RWPE2 (cell line): ENCODE measurements around the gene ASCL5.
"Not testable (repeated sequence)": the region's sequence is repeated elsewhere in the genome, so short reads cannot be mapped to it uniquely, and the experiment has no call there.

Source experiments
- ATAC-seq: fragments of 200-7000 bp; cut with Tn5 transposase; 3 replicates; pipeline ENCODE4 v1.9.1; 2021; ENCODE audit warnings: low read depth
- DNase-seq: peaks from one replicate; pipeline ENCODE4 v3.0.0-alpha.2; 2020; ENCODE audit warnings: low spot score
- H3K27ac ChIP-seq: fragments of 450-650 bp; 2 replicates; pipeline ENCODE4 v1.5.1; 2017; ENCODE audit warnings: mild to moderate bottlenecking; ENCODE audit not compliant: poor library complexity, severe bottlenecking
- H3K27me3 ChIP-seq: fragments of 250-450 bp; sonication (Bioruptor Pico); 2 replicates; pipeline ENCODE4 v1.5.1; 2021; ENCODE audit warnings: mild to moderate bottlenecking, moderate library complexity; ENCODE audit not compliant: insufficient read depth, poor library complexity, severe bottlenecking
- H3K36me3 ChIP-seq: fragments of 250-450 bp; sonication (Bioruptor Pico); 2 replicates; pipeline ENCODE4 v1.5.1; 2020; ENCODE audit warnings: low read depth, mild to moderate bottlenecking, moderate library complexity
- H3K4me1 ChIP-seq: fragments of 250-450 bp; sonication (Bioruptor Pico); 2 replicates; pipeline ENCODE4 v1.5.1; 2021; ENCODE audit warnings: mild to moderate bottlenecking, moderate library complexity; ENCODE audit not compliant: insufficient read depth, poor library complexity, severe bottlenecking
- H3K4me3 ChIP-seq: fragments of 250-450 bp; sonication (Bioruptor Pico); 2 replicates; pipeline ENCODE4 v1.5.1; 2021; ENCODE audit warnings: mild to moderate bottlenecking, moderate library complexity; ENCODE audit not compliant: severe bottlenecking
- H3K9me3 ChIP-seq: fragments of 250-450 bp; sonication (Bioruptor Pico); 2 replicates; pipeline ENCODE4 v1.5.1; 2021; ENCODE audit warnings: mild to moderate bottlenecking, moderate library complexity; ENCODE audit not compliant: severe bottlenecking
- TF ChIP-seq, protein P1 (sequence below): fragments of 450-650 bp; IDR thresholded peaks from one replicate; pipeline ENCODE4 v1.5.1; 2017; ENCODE audit warnings: mild to moderate bottlenecking, moderate library complexity; ENCODE audit not compliant: poor library complexity, severe bottlenecking

ASCL5 gene

GRCh38 chr1:201169203-201169602 is 42.2 kb upstream of the ASCL5 start:
- no peak overlapping the region for H3K27ac ChIP-seq
- DNase-seq (no peak), ATAC-seq (no peak)
- no peaks in the 10 kb centered on the region for H3K36me3 ChIP-seq
- peaks cover 14% of the 10 kb centered on the region for H3K4me1 ChIP-seq
- TF ChIP-seq, protein P1, sequence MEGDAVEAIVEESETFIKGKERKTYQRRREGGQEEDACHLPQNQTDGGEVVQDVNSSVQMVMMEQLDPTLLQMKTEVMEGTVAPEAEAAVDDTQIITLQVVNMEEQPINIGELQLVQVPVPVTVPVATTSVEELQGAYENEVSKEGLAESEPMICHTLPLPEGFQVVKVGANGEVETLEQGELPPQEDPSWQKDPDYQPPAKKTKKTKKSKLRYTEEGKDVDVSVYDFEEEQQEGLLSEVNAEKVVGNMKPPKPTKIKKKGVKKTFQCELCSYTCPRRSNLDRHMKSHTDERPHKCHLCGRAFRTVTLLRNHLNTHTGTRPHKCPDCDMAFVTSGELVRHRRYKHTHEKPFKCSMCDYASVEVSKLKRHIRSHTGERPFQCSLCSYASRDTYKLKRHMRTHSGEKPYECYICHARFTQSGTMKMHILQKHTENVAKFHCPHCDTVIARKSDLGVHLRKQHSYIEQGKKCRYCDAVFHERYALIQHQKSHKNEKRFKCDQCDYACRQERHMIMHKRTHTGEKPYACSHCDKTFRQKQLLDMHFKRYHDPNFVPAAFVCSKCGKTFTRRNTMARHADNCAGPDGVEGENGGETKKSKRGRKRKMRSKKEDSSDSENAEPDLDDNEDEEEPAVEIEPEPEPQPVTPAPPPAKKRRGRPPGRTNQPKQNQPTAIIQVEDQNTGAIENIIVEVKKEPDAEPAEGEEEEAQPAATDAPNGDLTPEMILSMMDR, result no peak
- H3K27me3 ChIP-seq, result no peaks in the 10 kb centered on the region
- H3K9me3 ChIP-seq, result no peaks in the 10 kb centered on the region
- no peak overlapping the region for H3K4me3 ChIP-seq

DNA sequence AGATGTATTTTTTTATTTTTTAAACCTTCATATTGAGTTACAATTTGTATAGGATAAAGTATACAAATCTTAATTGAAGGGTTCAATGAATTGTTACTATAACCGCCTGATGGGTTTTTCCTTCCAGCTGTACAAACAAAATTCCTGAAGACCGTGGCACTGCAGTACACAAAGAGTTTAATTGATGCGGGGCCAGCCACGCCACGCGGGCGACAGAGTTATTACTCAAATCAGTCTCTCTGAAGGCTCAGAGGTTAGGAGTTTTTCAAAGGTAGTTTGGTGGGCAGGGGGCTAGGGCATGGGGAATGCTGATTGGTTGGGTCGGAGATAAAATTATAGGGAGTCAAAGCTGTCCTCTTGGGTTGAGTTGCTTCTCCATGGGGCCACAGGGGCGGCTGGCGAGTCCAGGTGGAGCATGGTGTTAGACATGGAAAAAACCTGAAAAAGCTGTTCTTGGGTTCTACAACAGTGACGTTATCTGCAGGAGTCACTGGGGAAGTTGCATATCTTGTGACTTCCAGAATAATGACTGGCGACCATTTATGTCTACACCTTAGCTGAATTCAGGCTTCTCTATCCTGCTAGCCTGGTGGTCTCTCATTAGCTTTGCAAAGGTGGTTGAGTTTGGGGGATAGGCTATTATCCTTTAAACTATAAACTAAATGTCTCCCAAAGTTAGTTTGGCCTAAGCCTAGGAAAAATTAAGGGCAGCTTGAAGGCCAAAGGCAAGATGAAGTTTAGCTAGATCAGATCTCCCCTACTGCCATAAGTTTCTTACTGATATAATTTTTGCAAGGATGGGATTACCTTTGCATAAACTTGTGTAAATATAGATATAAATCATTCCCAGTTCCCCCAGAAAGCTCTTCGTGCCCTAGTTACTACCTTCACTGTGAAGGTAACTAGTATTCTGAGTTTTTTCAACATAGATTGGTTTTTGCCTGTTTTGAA is 40.3 kb upstream of the ASCL5 start:
- Histone ChIP-seq H3K4me3 (no peak overlapping the region), H3K27ac (no peak overlapping the region), H3K36me3 (no peaks in the 10 kb centered on the region), H3K4me1 (peaks cover 7% of the 10 kb centered on the region), H3K27me3 (no peaks in the 10 kb centered on the region), H3K9me3 (no peaks in the 10 kb centered on the region)
- ATAC-seq, result no peak
- TF ChIP-seq, protein P1, result no peak
- no peak for DNase-seq

- no peak for ATAC-seq
- Histone ChIP-seq H3K4me3 (no peak overlapping the region), H3K36me3 (no peaks in the 10 kb centered on the region), H3K27ac (no peak overlapping the region), H3K4me1 (no peaks in the 10 kb centered on the region), H3K27me3 (no peaks in the 10 kb centered on the region), H3K9me3 (no peaks in the 10 kb centered on the region)
- DNase-seq, result no peak
- TF ChIP-seq, protein P1, result no peak
Measured at GRCh38 chr1:201164645-201165044, 37.7 kb upstream of the ASCL5 start.

DNA sequence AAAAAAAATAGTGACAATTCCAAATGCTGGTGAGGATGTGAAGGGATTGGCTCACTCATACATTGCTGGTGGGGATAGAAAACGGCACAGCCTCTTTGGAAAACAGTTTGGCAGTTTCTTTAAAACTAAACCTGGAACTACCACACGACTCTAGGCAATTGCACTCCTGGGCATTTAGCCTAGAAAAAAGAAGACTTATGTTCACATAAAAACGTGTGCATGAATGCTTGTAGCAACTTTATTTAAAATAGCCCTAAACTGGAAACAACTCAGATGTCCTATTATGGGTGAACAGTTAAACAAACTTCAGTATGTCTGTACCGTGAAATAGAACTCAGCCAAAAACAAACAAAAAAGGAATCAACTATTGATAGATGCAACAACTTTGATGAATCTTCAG is 36.7 kb upstream of the ASCL5 start:
- Histone ChIP-seq H3K27ac (no peak overlapping the region), H3K4me1 (no peaks in the 10 kb centered on the region), H3K4me3 (no peak overlapping the region), H3K27me3 (no peaks in the 10 kb centered on the region), H3K36me3 (no peaks in the 10 kb centered on the region), H3K9me3 (no peaks in the 10 kb centered on the region)
- ATAC-seq (no peak), DNase-seq (no peak)
- TF ChIP-seq, protein P1, result no peak

- not testable (repeated sequence) for H3K27me3 ChIP-seq, H3K36me3 ChIP-seq, H3K9me3 ChIP-seq, H3K4me1 ChIP-seq, ATAC-seq, H3K4me3 ChIP-seq, H3K27ac ChIP-seq, DNase-seq
Measured at GRCh38 chr1:201163036-201163435, 36.1 kb upstream of the ASCL5 start.
